Cardiac fibroblast (primary cell): Measurements from ENCODE around the gene DAB2.

Experiments
- DNase-seq, 2 donors: peaks; one replicate each; pipeline versions ENCODE4 v3.0.0 to v3.0.0-alpha.2; 2010; ENCODE audit warnings: low read depth in 2 of 2
- H3K4me3 ChIP-seq, 2 donors: replicated peaks in 1 of 2; 1 replicate in 1 of 2; 2 replicates in 1 of 2; pipeline ENCODE4 v1.5.1; 2011; ENCODE audit warnings: low read depth in 2 of 2, low read length in 2 of 2, mild to moderate bottlenecking in 2 of 2, moderate library complexity in 1 of 2
- TF ChIP-seq, protein P1 (sequence below): IDR thresholded peaks from one replicate; pipeline ENCODE4 v1.5.1; 2011; ENCODE audit warnings: low read depth, mild to moderate bottlenecking, low read length, inconsistent platforms

The DAB2 gene

DNA sequence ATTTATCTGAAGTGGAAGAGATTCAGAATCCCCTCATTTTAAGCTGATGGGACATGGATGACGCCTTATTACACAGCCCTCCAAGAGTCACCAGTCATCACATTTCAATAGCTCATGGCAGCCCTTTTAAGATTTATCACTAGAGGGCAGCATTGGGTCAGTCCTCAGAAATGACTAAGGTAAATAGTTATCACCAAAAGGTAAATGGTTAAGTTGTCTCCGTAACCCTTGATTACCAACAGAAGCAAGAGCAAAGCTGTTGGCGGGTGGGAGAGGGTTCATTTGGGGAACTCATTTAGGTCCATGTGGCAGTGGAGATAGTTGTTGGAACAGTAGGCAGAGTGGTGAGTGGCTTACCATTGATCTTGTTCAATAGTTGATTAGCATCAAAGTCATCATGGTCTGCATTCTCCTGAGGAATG lies 48.5 kb downstream of the DAB2 start:
- no peak overlapping the region for H3K4me3 ChIP-seq
- peak; percentile 60 to 77 for DNase-seq
- TF ChIP-seq, protein P1, sequence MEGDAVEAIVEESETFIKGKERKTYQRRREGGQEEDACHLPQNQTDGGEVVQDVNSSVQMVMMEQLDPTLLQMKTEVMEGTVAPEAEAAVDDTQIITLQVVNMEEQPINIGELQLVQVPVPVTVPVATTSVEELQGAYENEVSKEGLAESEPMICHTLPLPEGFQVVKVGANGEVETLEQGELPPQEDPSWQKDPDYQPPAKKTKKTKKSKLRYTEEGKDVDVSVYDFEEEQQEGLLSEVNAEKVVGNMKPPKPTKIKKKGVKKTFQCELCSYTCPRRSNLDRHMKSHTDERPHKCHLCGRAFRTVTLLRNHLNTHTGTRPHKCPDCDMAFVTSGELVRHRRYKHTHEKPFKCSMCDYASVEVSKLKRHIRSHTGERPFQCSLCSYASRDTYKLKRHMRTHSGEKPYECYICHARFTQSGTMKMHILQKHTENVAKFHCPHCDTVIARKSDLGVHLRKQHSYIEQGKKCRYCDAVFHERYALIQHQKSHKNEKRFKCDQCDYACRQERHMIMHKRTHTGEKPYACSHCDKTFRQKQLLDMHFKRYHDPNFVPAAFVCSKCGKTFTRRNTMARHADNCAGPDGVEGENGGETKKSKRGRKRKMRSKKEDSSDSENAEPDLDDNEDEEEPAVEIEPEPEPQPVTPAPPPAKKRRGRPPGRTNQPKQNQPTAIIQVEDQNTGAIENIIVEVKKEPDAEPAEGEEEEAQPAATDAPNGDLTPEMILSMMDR, result peak; percentile 72

DNA sequence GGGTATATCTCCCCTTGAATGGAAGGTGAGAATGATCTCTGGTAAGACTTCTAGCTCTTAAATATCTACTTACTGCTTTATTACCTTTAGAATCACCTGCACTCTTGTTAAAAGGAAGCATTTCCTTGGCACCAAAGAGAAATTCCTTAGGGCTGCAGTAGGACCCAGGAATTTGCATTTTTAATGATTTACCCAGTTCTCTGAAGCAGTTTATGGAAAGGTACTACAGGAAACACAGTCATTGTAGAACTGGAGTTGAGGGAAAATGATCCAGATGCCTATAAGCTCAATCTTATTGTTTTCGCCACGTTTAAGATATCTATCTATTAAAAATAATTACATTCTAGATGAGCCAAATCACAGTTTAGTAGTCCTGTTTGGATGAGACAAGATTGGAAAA lies 51.0 kb downstream of the DAB2 start:
- DNase-seq, result no peak
- TF ChIP-seq, protein P1, result no peak
- no peak overlapping the region for H3K4me3 ChIP-seq

DNA sequence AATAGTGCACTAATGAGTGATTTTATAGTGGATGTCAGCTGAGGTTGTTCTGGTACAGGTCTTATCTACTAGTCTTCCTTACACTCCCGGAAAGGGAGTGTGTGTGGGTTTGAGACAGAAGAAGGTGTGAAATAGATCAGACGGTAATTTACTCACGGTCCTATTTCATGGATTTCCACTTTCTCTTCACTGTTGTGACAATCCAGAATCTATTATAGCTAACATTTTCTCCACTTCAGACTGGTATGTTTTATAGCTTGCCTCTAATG lies 53.5 kb downstream of the DAB2 start:
- TF ChIP-seq, protein P1, result no peak
- no peak overlapping the region for H3K4me3 ChIP-seq
- no peak for DNase-seq

DNA sequence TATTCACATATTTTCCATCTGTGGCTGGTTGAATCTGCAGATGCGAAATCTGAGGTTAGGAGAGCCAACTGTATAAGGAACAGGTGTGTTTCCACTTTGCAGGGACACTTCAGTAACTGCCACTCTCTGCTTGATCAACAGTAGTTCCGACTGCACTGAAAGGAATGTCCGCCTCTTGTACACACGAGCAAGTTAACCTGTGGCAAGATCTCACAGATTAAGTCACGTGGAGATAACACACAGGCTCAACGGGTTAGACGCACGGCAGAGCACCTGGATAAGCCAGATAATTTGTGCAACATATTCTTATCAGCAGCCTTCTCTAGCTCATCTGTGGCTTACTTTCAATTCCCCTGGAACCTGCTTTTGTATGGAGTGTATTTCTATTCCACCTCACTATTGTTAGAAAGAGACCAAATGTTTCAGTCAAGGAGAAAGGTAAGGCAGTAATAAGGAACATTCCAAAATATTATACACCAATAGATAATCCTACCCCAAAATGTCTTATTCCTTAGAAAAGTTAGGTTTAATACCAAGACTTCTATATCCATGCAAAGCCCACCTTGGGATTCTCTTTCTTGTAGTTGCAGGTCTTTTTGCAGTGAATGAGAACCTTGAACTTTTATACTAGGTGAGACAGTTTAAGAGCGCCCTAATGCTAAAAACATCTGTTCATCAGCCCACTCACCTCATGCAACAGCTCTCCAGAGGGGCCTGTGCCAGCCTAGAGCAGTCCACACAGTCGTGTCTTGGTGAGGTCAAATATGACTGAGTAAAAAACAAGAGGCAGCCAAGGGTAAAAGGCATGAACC lies 54.0 kb downstream of the DAB2 start:
- TF ChIP-seq, protein P1, result no peak
- DNase-seq, result no peak
- H3K4me3 ChIP-seq, result no peak overlapping the region

DNA sequence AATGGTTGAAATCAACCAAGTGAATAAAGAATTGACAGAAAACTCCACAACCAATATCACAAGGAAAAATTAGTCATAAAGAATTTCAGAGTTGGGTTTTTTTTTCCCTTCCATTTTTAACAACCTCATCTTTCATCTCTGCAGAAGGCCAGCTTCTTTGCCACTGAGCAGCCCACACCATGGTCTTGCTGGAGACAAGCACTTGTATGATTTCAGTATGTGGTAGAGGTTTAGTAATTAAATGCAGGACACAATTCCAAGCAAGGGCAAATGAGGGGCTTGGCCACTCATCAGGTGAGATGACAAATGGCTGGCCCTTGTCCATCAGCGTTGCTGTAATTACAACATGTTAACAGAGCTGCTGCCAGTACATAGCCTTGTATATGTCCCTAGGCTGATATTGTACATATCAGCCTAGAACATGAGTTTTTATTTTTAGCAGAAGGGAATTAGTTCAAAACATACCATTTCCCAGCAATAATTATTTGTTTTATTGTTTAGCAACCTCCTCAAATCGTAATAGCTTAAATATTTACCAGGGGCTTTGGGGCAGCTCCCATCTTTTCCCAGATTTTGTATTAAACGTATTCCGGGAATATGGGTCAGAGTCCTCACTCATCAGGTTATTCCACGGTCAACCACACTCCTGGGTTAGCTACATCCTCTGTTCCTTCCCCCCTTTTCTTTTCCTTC lies 55.5 kb downstream of the DAB2 start:
- DNase-seq, result no peak
- H3K4me3 ChIP-seq, result no peak overlapping the region
- TF ChIP-seq, protein P1, result no peak

DNA sequence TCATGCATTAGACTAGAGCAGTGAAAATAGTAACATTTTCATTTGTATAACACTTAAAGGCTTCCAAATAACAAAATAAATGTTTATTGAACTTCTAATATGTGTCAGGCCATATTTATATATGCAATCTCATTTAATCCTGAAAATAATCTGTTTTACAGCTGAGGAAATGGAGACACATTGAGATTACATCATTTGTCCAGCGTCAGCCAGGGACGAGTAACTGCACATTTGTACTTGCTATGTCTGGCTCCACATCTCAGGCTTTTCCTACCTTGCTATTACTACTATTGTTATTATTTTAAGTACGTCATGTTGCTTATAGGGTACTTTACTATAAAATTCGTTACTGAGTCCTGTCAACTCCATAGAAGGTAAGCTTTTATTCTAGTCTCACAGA lies 56.7 kb downstream of the DAB2 start:
- H3K4me3 ChIP-seq, result no peak overlapping the region
- no peak for DNase-seq
- TF ChIP-seq, protein P1, result no peak
